ENCODE results near the gene PANX2.

PANX2 gene

GRCh38 chr22:50170453-50171318 lies at the start of gene PANX2:
Gene PANX2, plus strand, starts transcription at chr22:50170731. Its CDS starts 0 bp downstream, at chr22:50170731.
- H3K4me3 ChIP-seq (ENCODE audit: low read depth, low read length): no peak within 1 kb of the TSS
- TF ChIP-seq MAX (IDR thresholded peaks at IDR 0.05; ENCODE audit: low read depth, low read length) (no peak), POLR2A (IDR thresholded peaks at IDR 0.05; ENCODE audit: extremely low read depth, insufficient read length) (no peak), MYC (IDR thresholded peaks at IDR 0.05; ENCODE audit: low read depth, low read length) (no peak), CTCF (IDR thresholded peaks at IDR 0.05; ENCODE audit: low read depth, low read length) (no peak)
- DNase-seq (ENCODE audit: low read depth): no peak

- DNase-seq (ENCODE audit: low read depth): no peak
- TF ChIP-seq CTCF (IDR thresholded peaks at IDR 0.05; ENCODE audit: low read depth, low read length): no peak
- TF ChIP-seq MYC (IDR thresholded peaks at IDR 0.05; ENCODE audit: low read depth, low read length): no peak
- TF ChIP-seq POLR2A (IDR thresholded peaks at IDR 0.05; ENCODE audit: extremely low read depth, insufficient read length): no peak
- no peak for TF ChIP-seq MAX (IDR thresholded peaks at IDR 0.05; ENCODE audit: low read depth, low read length)
These were observed 49.3 kb upstream of the PANX2 start for GRCh38 chr22:50121202-50121740.

GRCh38 chr22:50123119-50123518 lies 47.4 kb upstream of the PANX2 start:
- TF ChIP-seq MYC (IDR thresholded peaks at IDR 0.05; ENCODE audit: low read depth, low read length): no peak
- TF ChIP-seq POLR2A (IDR thresholded peaks at IDR 0.05; ENCODE audit: extremely low read depth, insufficient read length): no peak
- TF ChIP-seq CTCF (IDR thresholded peaks at IDR 0.05; ENCODE audit: low read depth, low read length): no peak
- no peak for TF ChIP-seq MAX (IDR thresholded peaks at IDR 0.05; ENCODE audit: low read depth, low read length)
- DNase-seq (ENCODE audit: low read depth): no peak
- H3K4me3 ChIP-seq (ENCODE audit: low read depth, low read length): no peak overlapping the region

More at GRCh38 chr22:50121202-50121740, 49.3 kb upstream of the PANX2 start:
- H3K4me3 ChIP-seq (ENCODE audit: low read depth, low read length): no peak overlapping the region

GRCh38 chr22:50125029-50125428 lies 45.5 kb upstream of the PANX2 start:
- TF ChIP-seq MAX (IDR thresholded peaks at IDR 0.05; ENCODE audit: low read depth, low read length) (no peak), POLR2A (IDR thresholded peaks at IDR 0.05; ENCODE audit: extremely low read depth, insufficient read length) (no peak), CTCF (IDR thresholded peaks at IDR 0.05; ENCODE audit: low read depth, low read length) (no peak), MYC (IDR thresholded peaks at IDR 0.05; ENCODE audit: low read depth, low read length) (no peak)
- H3K4me3 ChIP-seq (ENCODE audit: low read depth, low read length): no peak overlapping the region
- no peak for DNase-seq (ENCODE audit: low read depth)

- H3K4me3 ChIP-seq (ENCODE audit: low read depth, low read length): no peak overlapping the region
- no peak for TF ChIP-seq MYC (IDR thresholded peaks at IDR 0.05; ENCODE audit: low read depth, low read length)
- TF ChIP-seq MAX (IDR thresholded peaks at IDR 0.05; ENCODE audit: low read depth, low read length): no peak
- no peak for TF ChIP-seq POLR2A (IDR thresholded peaks at IDR 0.05; ENCODE audit: extremely low read depth, insufficient read length)
- TF ChIP-seq CTCF (IDR thresholded peaks at IDR 0.05; ENCODE audit: low read depth, low read length): no peak
- no peak for DNase-seq (ENCODE audit: low read depth)
These were observed 41.3 kb upstream of the PANX2 start for GRCh38 chr22:50129121-50129736.
